ENCODE results near the gene SMYD4.

DNA sequence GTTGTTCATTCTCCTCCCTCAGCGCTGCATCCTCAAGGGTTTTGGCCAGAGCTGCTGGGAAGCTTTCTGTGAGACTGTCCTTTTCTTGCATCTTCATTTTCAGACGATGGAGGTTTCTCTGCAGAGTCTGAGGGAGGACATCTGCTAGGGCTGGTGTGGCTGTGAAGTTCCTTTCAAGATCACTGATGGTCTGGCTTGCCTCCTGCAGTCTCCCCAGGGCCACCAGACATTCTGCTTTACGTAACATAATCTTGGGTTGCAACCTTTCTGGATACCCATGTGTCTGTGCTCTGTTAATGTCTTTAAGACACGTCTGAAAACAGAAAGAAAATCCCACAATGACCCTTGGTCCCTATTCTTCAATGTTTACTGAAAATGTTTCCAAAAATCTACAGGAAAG lies 29.0 kb downstream of the SMYD4 start:
- TF ChIP-seq CTCF (IDR thresholded peaks at IDR 0.05; ENCODE audit: low read depth, low read length) (no peak), POLR2A (IDR thresholded peaks at IDR 0.05; ENCODE audit: extremely low read depth, insufficient read length) (no peak), MAX (IDR thresholded peaks at IDR 0.05; ENCODE audit: low read depth, low read length) (no peak), MYC (IDR thresholded peaks at IDR 0.05; ENCODE audit: low read depth, low read length) (no peak)

Data from NB4 (cell line).